PC-9 (cell line): ENCODE data around the gene ZNF665. TPM values are rescaled to one million over a fixed set of nuclear protein-coding genes. Genes with fewer than 3 reads are reported as not detected.
"Not testable (repeated sequence)": the region's sequence is repeated elsewhere in the genome, so short reads cannot be mapped to it uniquely, and the experiment has no call there.

Source experiments
- BruUV-seq: library from RNA; stranded (reverse); fragments of 400-500 nt; replicated peaks from 2 replicates; lab custom pipeline; 2021; lab: Mats Ljungman, UMichigan
- CTCF ChIA-PET: fragments of 300-600 bp; sonication (Branson Sonifier 250); formaldehyde crosslinking; loops from one replicate; lab custom pipeline; 2022; ENCODE audit warnings: antibody characterized with exemption; lab: Charles Lee
- POLR2A ChIA-PET: fragments of 300-600 bp; sonication (Branson Sonifier 250); formaldehyde crosslinking; loops from one replicate; lab custom pipeline; 2022; ENCODE audit warnings: antibody characterized with exemption; ENCODE audit not compliant: unreplicated experiment; lab: Charles Lee
- DNase-seq, 2 experiments: peaks; one replicate each; pipeline versions ENCODE4 v3.0.0 to v3.0.0-alpha.2; 2015 to 2022; ENCODE audit warnings: mixed read lengths in 1 of 2
- H2AFZ ChIP-seq: fragments of 200-600 bp; sonication (generic); 2 replicates; pipeline ENCODE4 v1.8.1; 2017; ENCODE audit warnings: antibody characterized with exemption
- H3F3A ChIP-seq: fragments of 200-600 bp; sonication (generic); 2 replicates; pipeline ENCODE4 v1.8.1; 2017; ENCODE audit warnings: antibody characterized with exemption, mild to moderate bottlenecking, low read depth; ENCODE audit not compliant: insufficient read depth
- H3K27ac ChIP-seq: fragments of 200-600 bp; sonication (generic); 2 replicates; pipeline ENCODE4 v1.6.1; 2016; ENCODE audit warnings: mixed run types
- H3K27me3 ChIP-seq: fragments of 200-600 bp; sonication (generic); 2 replicates; pipeline ENCODE4 v1.6.1; 2016; ENCODE audit warnings: low read depth, mixed run types; ENCODE audit not compliant: insufficient read depth
- H3K36me3 ChIP-seq: fragments of 200-600 bp; sonication (generic); 2 replicates; pipeline ENCODE4 v1.6.1; 2016; ENCODE audit warnings: low read depth, mixed run types
- H3K4me1 ChIP-seq: fragments of 200-600 bp; sonication (generic); replicated peaks from 2 replicates; pipeline ENCODE4 v1.6.1; 2016; ENCODE audit warnings: mixed run types; ENCODE audit not compliant: insufficient read depth
- H3K4me2 ChIP-seq: fragments of 200-600 bp; sonication (generic); 2 replicates; pipeline ENCODE4 v1.6.1; 2017; ENCODE audit warnings: mixed run types
- H3K4me3 ChIP-seq: fragments of 200-600 bp; sonication (generic); 2 replicates; pipeline ENCODE4 v1.6.1; 2016; ENCODE audit warnings: mixed run types
- H3K79me2 ChIP-seq: fragments of 200-600 bp; sonication (generic); 2 replicates; pipeline ENCODE4 v1.6.1; 2017; ENCODE audit warnings: low read depth, mixed run types
- H3K9me2 ChIP-seq: fragments of 200-600 bp; sonication (generic); 2 replicates; pipeline ENCODE4 v1.8.1; 2017; ENCODE audit warnings: mild to moderate bottlenecking; ENCODE audit not compliant: insufficient read depth
- H3K9me3 ChIP-seq: fragments of 200-600 bp; sonication (generic); 2 replicates; pipeline ENCODE4 v1.8.1; 2016; ENCODE audit warnings: low read depth; ENCODE audit not compliant: insufficient read depth
- H4K20me1 ChIP-seq: fragments of 200-600 bp; sonication (generic); 2 replicates; pipeline ENCODE4 v1.8.1; 2017; ENCODE audit not compliant: insufficient read depth
- CTCF ChIP-seq: fragments of 200-600 bp; sonication (generic); conservative IDR thresholded peaks from 2 replicates; pipeline ENCODE4 v1.6.1; 2017; ENCODE audit warnings: mixed run types, antibody characterized with exemption, mild to moderate bottlenecking, moderate library complexity
- EZH2 ChIP-seq: fragments of 200-600 bp; sonication (generic); IDR thresholded peaks from 2 replicates; pipeline ENCODE4 v1.8.0; 2017; ENCODE audit warnings: antibody characterized with exemption, low read depth
- intact Hi-C: fragments of 100-400 bp; cut with micrococcal nuclease; formaldehyde crosslinking; loops from one replicate; pipeline ENCODE4 v1.10.0; 2022; ENCODE audit not compliant: unreplicated experiment
- total RNA-seq: library from RNA; stranded (reverse); gene quantifications from 2 replicates; pipeline ENCODE4 v1.2.3, GENCODE V29; 2021

The ZNF665 gene
- total RNA-seq, 1 experiment from 2014 or later: 11.2 TPM

- H3K9me3 ChIP-seq: peaks cover 87% of the 10 kb centered on the region
These were observed 19.7 kb upstream of the ZNF665 start for GRCh38 chr19:53212703-53213320.

GRCh38 chr19:53211554-53211953 is 18.4 kb upstream of the ZNF665 start:
- H4K20me1 ChIP-seq, H3K4me2 ChIP-seq, H3K79me2 ChIP-seq, BruUV-seq, POLR2A ChIA-PET, H3K27ac ChIP-seq, H2AFZ ChIP-seq, H3K9me2 ChIP-seq, H3K4me3 ChIP-seq, H3K4me1 ChIP-seq, intact Hi-C loops, H3K27me3 ChIP-seq, DNase-seq, CTCF ChIA-PET: not testable (repeated sequence)
- H3F3A ChIP-seq: peaks cover 19% of the 10 kb centered on the region
- H3K36me3 ChIP-seq: peaks cover 25% of the 10 kb centered on the region
- H3K9me3 ChIP-seq: peaks cover 79% of the 10 kb centered on the region

More at GRCh38 chr19:53212703-53213320, 19.7 kb upstream of the ZNF665 start:
- Histone ChIP-seq H4K20me1 (no peaks in the 10 kb centered on the region), H3K36me3 (peaks cover 23% of the 10 kb centered on the region), H3K4me2 (no peak overlapping the region), H3K27ac (no peak overlapping the region), H3K9me2 (no peaks in the 10 kb centered on the region), H3K27me3 (no peaks in the 10 kb centered on the region), H3K79me2 (no peaks in the 10 kb centered on the region), H3K4me1 (no peaks in the 10 kb centered on the region), H3F3A (peaks cover 19% of the 10 kb centered on the region), H2AFZ (no peak overlapping the region), H3K4me3 (no peak overlapping the region)
- intact Hi-C loops: no loop called here
- TF ChIP-seq EZH2 (no peak), CTCF (no peak)
- BruUV-seq: no TSS peak
- ChIA-PET POLR2A (no interaction called here), CTCF (no interaction called here)
- no peak for DNase-seq

- Histone ChIP-seq H2AFZ (peak overlapping the region; percentile 99), H3K27ac (peak overlapping the region; percentile 64)
These were observed 3.7 kb upstream of the ZNF665 start for GRCh38 chr19:53196777-53197396.

More at GRCh38 chr19:53196777-53197396, 3.7 kb upstream of the ZNF665 start:
- ChIA-PET POLR2A (no interaction called here), CTCF (no interaction called here)
- H3K79me2 ChIP-seq: no peaks in the 10 kb centered on the region
- no peak for TF ChIP-seq CTCF
- TF ChIP-seq EZH2: no peak
- H3K9me2 ChIP-seq: no peaks in the 10 kb centered on the region
- no peaks in the 10 kb centered on the region for H4K20me1 ChIP-seq
- peak; percentile 76 to 93 for DNase-seq
- BruUV-seq: no TSS peak
- H3K36me3 ChIP-seq: peaks cover 10% of the 10 kb centered on the region
- intact Hi-C loops: loop anchor here (1.0 to 10.0 kb wide), 8 partner anchors 94 to 838 kb away; partner anchors contain the start of genes ZNF160, ZNF525, ZNF845 and ZNF888
- peak overlapping the region; percentile 66 for H3K4me2 ChIP-seq
- H3K4me1 ChIP-seq: peaks cover 7% of the 10 kb centered on the region
- H3K4me3 ChIP-seq: peak overlapping the region; percentile 67
- H3K9me3 ChIP-seq: peaks cover 40% of the 10 kb centered on the region
- H3F3A ChIP-seq: peaks cover 30% of the 10 kb centered on the region; the same call in 1 of the 2 replicates
- no peaks in the 10 kb centered on the region for H3K27me3 ChIP-seq
